GM19193 (cell line): ENCODE data around the gene ENOPH1.
A peak's percentile ranks its signal among the peaks of the same experiment; 100 is the strongest.

Experiments
- POLR2A ChIP-seq: IDR thresholded peaks from 4 replicates; pipeline ENCODE4 v1.6.1; 2011; ENCODE audit not compliant: insufficient read depth, insufficient read length; ENCODE audit errors: extremely low read depth

ENOPH1 gene

DNA sequence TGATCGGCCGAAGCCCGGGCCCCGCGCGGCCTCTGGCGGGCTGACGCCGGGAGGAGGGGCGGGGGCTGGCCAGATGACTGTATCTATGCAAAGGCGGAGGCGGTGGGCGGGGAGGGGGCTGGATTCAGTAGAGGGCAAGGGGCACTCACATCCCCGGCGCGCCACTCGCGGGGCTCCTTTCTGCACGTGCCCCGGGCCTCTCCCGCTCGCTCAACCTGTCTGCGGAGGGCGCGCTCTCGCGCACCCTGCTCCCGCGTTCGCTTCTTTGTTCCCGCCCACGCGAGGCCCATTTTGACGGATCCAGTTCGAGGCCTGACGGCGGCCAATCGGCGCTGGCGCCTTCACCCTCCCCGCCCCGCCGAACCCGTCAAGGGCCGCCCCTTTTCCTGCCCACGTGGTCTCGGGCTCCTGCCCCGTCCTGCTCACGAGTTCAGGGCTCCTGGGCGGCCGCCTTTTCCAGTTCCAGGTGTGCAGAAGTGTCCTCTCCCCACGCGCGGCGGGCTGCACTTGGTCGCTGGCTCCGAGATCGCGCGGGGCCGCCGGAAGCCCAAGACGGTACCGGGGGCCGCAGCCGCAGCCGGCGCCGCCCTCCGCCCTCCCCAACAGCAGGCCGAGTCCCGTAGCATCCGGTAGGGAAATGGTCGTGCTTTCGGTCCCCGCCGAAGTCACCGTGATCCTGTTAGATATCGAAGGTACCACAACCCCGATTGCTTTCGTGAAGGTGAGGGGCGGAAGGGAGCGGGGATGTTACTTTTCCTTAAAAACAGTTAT lies at the start of gene ENOPH1, which contains the start of gene HNRNPDL:
TSS of gene ENOPH1 (plus strand) at position 398 of the 771 bp plus-strand sequence. CDS start at position 638, 240 bp downstream.
TSS of gene HNRNPDL (minus strand) at position 270 of the 771 bp plus-strand sequence. CDS start 772 bp downstream, outside the sequence.
- peak; percentile 63 for TF ChIP-seq POLR2A

DNA sequence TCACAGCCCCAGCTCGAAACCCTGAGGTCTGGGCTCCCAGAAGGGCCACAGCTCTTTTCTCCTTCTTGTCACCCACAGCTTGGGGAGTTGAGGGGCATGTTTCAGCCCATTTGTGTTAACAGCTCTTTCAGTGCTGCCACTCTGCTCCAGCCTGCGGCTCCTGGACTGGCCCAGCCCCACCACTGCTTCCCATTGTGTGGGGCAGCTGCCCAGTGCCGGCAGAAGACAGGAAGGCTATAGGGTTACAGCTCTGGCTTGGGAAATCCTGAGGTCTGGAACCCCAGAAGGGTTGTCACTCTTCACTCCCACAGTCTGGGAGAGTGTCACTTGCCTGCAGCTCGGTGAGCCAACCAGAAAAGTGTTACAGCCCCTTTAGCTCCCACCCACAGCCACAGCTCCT lies 49.6 kb upstream of the ENOPH1 start:
- no peak for TF ChIP-seq POLR2A

DNA sequence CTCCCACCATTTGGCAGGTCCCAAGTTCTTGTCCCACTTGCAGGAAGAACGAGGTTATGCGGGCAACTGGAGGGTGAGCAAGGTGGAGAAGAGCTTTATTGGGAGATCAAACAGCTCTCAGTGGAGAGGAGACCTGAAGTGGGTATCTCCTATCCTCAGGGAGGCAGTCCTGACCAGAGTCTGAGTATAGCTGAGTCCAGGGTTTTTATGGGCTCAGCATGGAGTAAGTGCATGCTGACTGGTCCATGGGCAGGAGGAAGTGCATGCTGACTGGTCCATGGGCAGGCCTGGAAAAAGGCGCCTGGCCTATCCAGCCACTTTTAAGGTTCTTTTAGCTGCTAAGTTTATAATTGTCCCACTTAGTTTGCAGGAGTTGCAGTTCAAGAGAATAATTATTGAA lies 49.2 kb upstream of the ENOPH1 start:
- TF ChIP-seq POLR2A = no peak

DNA sequence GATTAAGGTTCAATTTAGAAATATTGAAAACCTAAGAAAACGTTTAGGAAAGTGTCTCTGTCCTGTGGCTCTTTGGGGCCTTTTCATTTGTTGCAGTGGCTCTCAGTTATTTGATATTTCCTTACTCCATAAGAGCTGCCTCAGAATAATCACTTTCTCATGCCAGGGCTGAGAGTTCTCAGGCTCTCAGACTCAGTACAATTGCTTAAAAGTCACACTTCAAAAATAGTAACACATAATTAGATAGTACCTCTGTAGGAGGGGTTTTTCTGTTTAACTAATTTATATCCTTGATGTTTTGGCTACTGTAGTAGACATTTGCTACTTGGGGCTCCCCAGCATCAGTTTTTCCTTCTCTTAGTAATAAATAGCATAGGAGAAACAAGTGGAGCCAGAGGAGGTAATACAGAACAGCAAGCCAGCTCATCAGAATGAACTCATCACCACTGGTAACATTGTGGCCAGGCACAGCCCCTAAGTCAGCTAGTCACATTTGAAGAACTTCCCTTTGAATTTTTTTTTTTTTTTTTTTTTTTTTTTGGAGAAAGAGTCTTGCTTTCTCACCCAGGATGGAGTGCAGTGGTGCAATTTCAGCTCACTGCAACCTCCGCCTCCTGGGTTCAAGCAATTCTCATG lies 48.6 kb upstream of the ENOPH1 start:
- no peak for TF ChIP-seq POLR2A

DNA sequence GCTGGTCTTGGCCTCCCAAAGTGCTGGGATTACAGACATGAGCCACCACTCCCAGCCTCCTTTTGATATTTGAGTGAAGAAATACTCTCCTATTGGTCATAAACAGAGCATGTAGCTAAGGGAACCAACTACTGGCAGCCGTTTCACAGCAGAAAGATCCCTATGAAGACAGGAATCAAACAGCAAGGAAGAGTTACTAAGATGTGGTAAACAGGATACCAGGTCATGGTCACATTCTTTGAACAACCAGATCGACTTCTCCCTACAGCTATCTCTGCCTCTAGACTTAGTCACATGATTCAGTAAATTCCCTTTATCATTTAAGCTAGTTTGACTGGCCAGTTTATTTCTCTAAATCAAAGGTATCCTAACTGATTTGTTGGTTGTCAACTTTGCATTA lies 47.6 kb upstream of the ENOPH1 start:
- TF ChIP-seq POLR2A = no peak

DNA sequence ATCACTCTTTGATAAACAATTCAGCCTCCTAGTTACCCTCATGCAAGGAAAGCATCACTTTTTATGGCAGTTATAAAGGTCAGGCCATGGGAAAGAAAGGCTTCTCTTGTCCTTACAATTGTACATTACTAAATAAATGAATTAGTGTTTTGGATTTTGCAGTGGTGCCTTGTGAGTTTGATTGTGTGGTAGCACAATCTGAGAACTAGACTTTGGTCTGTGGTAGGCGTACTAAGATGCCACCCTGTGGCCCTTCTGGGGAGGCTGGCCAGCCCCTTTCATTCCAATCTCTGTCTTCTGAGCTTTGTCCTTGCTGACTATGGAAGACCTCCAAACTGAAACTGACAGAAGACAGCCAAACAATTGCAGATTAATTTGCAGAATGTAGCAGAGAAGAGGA lies 42.0 kb upstream of the ENOPH1 start:
- TF ChIP-seq POLR2A = no peak

DNA sequence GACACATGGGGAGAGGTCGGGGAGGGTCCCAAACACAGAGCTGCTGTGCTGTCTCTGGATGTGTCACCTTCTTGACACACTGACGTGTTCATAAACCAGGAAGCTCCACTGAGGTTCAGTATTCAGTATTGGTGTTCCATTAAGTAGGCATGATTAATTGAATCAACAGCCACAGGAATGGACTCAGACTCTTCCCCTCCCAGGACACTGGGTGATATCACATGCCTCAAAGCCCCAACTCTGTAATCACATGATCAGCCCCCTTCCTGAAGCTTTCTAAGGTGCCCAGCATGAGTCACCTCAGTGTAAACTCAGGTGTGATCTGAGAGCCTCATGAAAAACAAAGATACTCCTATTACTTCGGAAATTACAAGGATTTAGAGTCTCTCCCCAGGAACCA lies 35.5 kb upstream of the ENOPH1 start:
- TF ChIP-seq POLR2A = no peak

DNA sequence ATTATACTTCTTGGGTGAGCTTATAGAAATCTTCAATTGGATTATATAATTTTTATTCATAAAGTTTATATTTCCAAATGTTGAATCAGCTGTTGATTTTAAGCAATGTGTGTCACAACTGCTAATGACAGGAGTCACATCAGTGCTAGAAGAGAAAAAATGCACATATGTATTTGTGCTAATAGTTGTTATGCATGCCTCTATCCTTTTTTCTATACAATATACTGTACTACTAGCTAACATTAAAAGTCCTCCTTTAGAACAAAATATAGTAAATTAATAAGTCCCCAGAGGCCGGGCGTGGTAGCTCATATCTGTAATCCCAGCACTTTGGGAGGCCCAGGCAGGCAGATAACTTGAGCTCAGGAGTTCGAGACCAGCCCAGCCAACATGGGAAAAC lies 32.9 kb upstream of the ENOPH1 start:
- no peak for TF ChIP-seq POLR2A

DNA sequence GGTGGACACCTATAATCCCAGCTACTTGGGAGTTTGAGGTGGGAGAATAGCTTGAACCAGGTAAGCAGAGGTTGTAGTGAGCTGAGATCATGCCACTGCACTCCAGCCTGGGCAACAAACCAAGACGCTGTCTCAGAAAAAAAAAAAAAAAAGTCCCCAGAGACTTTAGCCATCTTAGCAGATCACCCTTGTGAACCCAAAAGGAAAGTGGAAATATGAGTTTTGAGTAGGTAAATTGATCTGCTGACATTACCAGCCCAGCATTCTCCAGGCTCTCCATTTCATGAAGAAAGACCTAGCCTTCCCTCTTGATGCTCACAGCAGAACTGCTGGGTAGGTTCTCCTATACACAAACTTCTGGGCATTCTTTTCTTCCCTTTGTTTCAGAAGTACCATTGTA lies 32.1 kb upstream of the ENOPH1 start:
- TF ChIP-seq POLR2A = no peak

DNA sequence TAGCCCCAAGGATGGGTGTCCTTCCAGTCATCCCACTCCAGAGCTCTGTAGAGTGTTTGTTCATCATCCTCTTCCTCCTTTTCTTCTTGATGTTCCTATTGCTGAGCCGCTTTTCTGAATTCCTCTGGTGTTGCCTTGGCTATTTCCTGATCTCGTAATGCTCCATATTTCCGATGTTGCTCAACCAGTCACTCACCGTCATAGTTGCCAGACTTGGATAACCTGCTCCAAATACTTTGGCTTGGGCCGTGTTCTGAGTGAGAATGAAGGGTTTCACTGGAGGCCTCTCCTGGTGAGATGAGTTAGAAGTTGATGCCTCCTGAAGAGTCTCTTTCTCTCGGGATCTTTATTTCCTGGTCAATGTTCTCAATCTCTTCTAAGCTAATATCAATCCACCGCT lies 28.8 kb upstream of the ENOPH1 start:
- no peak for TF ChIP-seq POLR2A

DNA sequence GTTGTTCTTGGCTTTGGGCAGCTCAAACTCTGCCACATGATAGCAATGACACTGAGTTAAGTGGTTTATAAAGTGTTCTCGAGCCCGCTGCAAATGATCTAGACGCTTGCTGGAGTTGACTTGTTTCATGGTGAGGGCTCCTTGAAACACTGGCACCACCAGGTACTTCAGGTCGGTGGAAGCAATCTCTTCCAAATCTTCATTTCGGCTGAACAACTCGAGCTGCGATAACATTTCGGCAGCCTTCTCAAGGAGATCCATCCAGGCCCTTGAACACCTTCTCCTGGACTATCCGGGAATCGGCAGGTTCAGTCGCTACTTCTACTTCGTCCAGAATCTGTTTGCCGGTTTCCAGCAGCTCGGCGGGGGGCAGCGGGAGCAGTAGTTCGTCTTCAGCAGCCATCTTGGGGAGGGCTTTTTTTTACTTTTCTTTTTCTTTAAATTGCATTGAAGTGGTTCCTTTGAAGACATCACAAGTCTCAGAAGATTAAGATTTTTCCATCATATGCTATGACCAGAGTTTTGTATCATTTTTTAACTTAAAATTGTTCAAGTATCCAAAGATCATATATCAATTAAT lies 28.1 kb upstream of the ENOPH1 start:
- no peak for TF ChIP-seq POLR2A

DNA sequence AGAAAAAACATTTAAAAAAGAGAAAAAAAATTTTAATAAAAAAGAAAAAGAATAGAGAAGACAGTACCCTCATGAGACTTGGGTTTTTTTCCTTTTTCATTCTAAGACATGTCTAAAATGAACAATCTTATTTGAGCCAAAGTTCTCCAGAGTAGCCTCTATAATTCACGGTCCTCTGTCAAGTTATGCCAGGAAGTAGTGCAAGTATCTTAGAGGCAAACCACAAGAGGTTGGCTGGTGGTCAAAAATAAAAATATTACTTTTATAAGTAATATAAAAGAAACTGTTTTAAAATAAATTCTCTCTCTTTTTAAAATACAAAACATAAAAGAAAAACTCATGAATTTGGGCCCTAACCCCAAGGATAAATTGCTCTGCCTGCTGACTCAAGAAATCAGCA lies 26.7 kb upstream of the ENOPH1 start:
- no peak for TF ChIP-seq POLR2A

DNA sequence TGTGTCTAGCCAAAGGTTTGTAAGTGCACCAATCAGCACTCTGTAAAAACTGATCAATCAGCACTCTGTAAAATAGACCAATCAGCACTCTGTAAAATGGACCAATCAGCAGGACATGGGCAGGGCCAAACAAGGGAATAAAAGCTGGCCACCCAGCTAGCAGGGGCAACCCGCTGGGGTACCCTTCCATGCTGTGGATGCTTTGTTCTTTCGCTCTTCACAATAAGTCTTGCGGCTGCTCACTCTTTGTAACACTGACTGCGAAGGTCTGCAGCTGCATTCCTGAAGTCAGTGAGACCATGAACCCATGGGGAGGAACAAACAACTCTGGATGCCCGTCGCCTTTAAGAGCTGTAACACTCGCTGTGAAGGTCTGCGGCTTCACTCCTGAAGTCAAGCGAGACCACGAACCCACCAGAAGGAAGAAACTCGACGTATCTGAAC lies 14.4 kb upstream of the ENOPH1 start:
- no peak for TF ChIP-seq POLR2A

DNA sequence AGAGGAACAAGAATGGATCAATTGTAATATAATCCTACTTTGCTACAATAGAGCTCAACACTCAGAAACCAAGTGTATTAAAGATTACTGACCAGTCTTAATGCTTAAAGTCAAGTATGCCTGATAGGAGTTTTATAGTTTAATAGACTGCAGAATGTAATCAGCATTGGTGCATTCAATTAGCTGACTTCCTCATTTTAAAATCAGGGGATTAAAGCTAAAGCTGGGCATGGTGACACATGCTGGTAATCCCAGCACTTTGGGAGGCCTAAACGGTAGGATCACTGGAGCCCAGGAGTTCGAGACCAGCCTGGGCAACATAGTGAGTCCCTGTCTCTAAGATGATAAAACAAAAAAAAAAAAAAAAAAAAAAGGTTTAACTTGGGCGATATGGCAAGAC lies 10.9 kb upstream of the ENOPH1 start:
- no peak for TF ChIP-seq POLR2A

DNA sequence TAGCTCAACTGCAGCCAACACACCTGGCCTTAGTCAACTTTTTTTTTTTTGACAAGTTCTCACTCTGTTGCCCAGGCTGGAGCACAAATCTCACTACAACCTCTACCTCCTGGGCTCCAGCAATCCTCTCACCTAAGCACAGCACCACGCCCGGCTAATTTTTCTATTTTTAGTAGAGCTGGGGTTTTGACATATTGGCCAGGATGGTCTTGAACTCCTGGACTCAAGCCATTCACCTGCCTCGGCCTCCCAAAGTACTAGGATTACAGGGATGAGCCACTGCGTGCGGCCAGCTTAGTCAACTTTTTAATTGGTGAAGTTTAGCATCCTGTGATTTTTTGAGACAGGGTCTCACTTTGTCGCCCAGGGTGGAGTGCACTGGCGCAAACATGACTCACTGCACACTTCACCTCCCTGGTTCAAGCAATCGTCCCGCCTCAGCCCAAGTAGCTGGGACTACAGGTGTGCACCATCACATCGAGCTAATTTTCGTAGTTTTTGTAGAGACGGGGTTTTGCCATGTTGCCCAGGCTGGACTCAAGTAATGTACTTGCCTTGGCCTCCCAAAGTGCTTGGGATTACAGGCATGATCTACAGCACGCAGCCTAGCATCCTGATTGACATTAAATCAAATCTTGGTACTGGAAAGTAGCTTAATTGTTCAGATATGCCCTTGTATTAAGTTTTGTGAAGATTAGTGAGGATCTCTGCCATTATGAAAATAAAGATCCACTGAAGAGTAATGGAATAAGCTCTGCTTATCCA lies 8.4 kb upstream of the ENOPH1 start:
- TF ChIP-seq POLR2A = peak; percentile 50

DNA sequence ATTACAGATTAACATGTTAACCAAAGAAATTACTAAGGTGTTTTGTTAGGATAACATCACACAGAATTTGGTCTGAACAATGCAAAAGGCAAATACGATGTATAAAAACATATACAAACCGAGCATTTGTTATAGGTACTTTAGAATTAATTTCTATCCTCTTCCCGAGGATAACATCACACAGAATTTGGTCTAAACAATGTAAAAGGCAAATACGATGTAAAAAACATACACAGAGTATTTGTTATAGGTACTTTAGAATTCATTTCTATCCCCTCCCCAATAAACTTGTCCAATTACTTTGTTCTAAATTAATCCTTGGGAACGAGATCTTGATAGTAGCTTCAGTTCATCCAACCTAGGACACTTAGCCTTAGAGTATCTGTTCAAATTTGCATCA lies 7.8 kb upstream of the ENOPH1 start:
- no peak for TF ChIP-seq POLR2A
